Natural killer cell (primary cell): ENCODE measurements around the gene PRPF8. TPM values are rescaled to one million over a fixed set of nuclear protein-coding genes. Genes with fewer than 3 reads are reported as not detected.

Source experiments
- ATAC-seq, 3 donors: fragments of 150-1000 bp in 2 of 3; fragments of 200-7000 bp in 1 of 3; cut with Tn5 transposase; 1 replicate in 1 of 3; 2 replicates in 2 of 3; pipeline ENCODE4 v1.10.0; 2021; ENCODE audit warnings: mild to moderate bottlenecking in 2 of 3, moderate library complexity in 2 of 3
- DNase-seq, 2 donors: peaks; one replicate each; pipeline versions ENCODE4 v3.0.0 to v3.0.0-alpha.2; 2013 to 2021; ENCODE audit warnings: mixed read lengths in 1 of 2
- H3K27ac ChIP-seq: one replicate; pipeline ENCODE4 v1.5.1; 2013; ENCODE audit warnings: mild to moderate bottlenecking, low read length
- H3K27me3 ChIP-seq: one replicate; pipeline ENCODE4 v1.6.1; 2013; ENCODE audit warnings: low read length; ENCODE audit not compliant: control insufficient read depth, insufficient read depth
- H3K36me3 ChIP-seq: one replicate; pipeline ENCODE4 v1.6.1; 2013; ENCODE audit warnings: low read length; ENCODE audit not compliant: control insufficient read depth, insufficient read depth
- H3K4me1 ChIP-seq: one replicate; pipeline ENCODE4 v1.6.1; 2013; ENCODE audit warnings: low read length; ENCODE audit not compliant: control insufficient read depth, insufficient read depth
- H3K4me3 ChIP-seq: one replicate; pipeline ENCODE4 v1.5.1; 2013; ENCODE audit warnings: low read length
- H3K9me3 ChIP-seq: one replicate; pipeline ENCODE4 v1.6.1; 2013; ENCODE audit warnings: low read length; ENCODE audit not compliant: control insufficient read depth, insufficient read depth
- H3K27ac Mint-ChIP-seq, 2 donors: one replicate each; pipeline ENCODE4 v1.8.0; 2022; ENCODE audit warnings: mild to moderate bottlenecking in 2 of 2, mixed read lengths in 2 of 2, moderate library complexity in 1 of 2
- H3K27me3 Mint-ChIP-seq, 2 donors: one replicate each; pipeline ENCODE4 v1.8.0; 2022; ENCODE audit warnings: low read depth in 2 of 2, mixed read lengths in 2 of 2
- H3K36me3 Mint-ChIP-seq: one replicate; pipeline ENCODE4 v1.8.0; 2022; ENCODE audit warnings: mixed read lengths
- H3K4me1 Mint-ChIP-seq, 2 donors: one replicate each; pipeline ENCODE4 v1.8.0; 2022; ENCODE audit warnings: mixed read lengths in 2 of 2
- H3K4me3 Mint-ChIP-seq: one replicate; pipeline ENCODE4 v1.8.0; 2022; ENCODE audit warnings: mild to moderate bottlenecking, moderate library complexity, mixed read lengths
- H3K9me3 Mint-ChIP-seq, 2 donors: one replicate each; pipeline ENCODE4 v1.8.0; 2022; ENCODE audit warnings: mixed read lengths in 2 of 2
- CTCF ChIP-seq: fragments of 200-600 bp; IDR thresholded peaks from one replicate; pipeline ENCODE4 v1.8.0; 2022; ENCODE audit warnings: antibody characterized with exemption
- WGBS: methylation state at CpG from one replicate; pipeline ENCODE4 v1.1.7; 2013; ENCODE audit warnings: missing lambda C conversion rate; ENCODE audit not compliant: insufficient coverage; 5-methylcytosine and 5-hydroxymethylcytosine counted together
- intact Hi-C: fragments of 100-400 bp; cut with micrococcal nuclease; formaldehyde crosslinking; loops from one replicate; pipeline ENCODE4 v1.14.2; 2022
- total RNA-seq, 4 donors: library from RNA; stranded (reverse); fragments of 120-200 nt in 1 of 4; gene quantifications; one replicate each; pipeline versions ENCODE4 v1.2.3 to v1.2.4, GENCODE V29; 2013 to 2022

PRPF8 gene
- total RNA-seq, 3 donors from 2014 or later (not counting 1 experiment from before 2014, with no cell fraction given), result 475 to 508 (median 480) TPM

DNA sequence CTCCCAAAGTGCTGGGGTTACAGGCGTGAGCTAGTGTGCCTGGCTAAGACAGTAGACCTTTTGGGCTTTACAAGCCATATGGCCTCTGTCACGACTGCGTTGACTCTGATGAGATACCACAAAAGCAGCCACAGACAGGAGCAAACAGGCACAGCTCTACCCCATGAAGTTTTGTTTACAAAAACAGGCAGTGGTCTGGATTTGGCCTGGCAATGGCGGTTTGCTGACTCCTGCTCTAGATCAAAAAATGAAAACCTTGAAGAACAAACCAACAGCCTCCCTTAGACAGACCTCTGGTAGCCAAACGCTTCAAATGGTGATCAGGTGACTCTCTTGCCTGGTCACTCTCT is 76.7 kb downstream of the PRPF8 start:
- Mint-ChIP-seq H3K9me3 (no peaks in the 10 kb centered on the region), H3K27me3 (no peaks in the 10 kb centered on the region), H3K27ac (peak overlapping the region; percentile 83 to 91), H3K36me3 (no peaks in the 10 kb centered on the region), H3K4me3 (peak overlapping the region; percentile 60), H3K4me1 (peaks cover 6 to 26% of the 10 kb centered on the region in 2 donors)
- Histone ChIP-seq H3K27ac (peak overlapping the region; percentile 24), H3K36me3 (no peaks in the 10 kb centered on the region), H3K4me3 (no peak overlapping the region), H3K4me1 (peaks cover 33% of the 10 kb centered on the region), H3K27me3 (no peaks in the 10 kb centered on the region), H3K9me3 (no peaks in the 10 kb centered on the region)
- TF ChIP-seq CTCF, result no peak
- DNase-seq, result no peak
- intact Hi-C loops, result loop anchor here (2.0 kb wide), 1 partner anchor 21 kb away; the partner anchor contains the start of gene SLC43A2
- ATAC-seq, result peak in 2 of 3 donors; percentile 14 to 22
- WGBS, result 51% methylated on average over 5 of the region's 5 CpGs

GRCh38 chr17:1606352-1606985 is 78.2 kb downstream of the PRPF8 start:
- H3K36me3 Mint-ChIP-seq, result no peaks in the 10 kb centered on the region
- DNase-seq, result no peak
- peaks cover 6 to 26% of the 10 kb centered on the region in 2 donors for H3K4me1 Mint-ChIP-seq
- H3K27me3 Mint-ChIP-seq, result no peaks in the 10 kb centered on the region
- no peaks in the 10 kb centered on the region for H3K27me3 ChIP-seq
- TF ChIP-seq CTCF, result no peak
- H3K27ac ChIP-seq, result peak overlapping the region; percentile 47
- peak overlapping the region; percentile 83 to 91 for H3K27ac Mint-ChIP-seq
- no peaks in the 10 kb centered on the region for H3K36me3 ChIP-seq
- H3K4me1 ChIP-seq, result peaks cover 27% of the 10 kb centered on the region
- no peak overlapping the region for H3K4me3 ChIP-seq
- no peak for ATAC-seq
- no peak overlapping the region for H3K4me3 Mint-ChIP-seq
- no peaks in the 10 kb centered on the region for H3K9me3 Mint-ChIP-seq
- 88% methylated on average over 26 of the region's 26 CpGs for WGBS
- intact Hi-C loops, result loop anchor here (2.0 kb wide), 1 partner anchor 22 kb away; the partner anchor contains the start of gene SLC43A2
- H3K9me3 ChIP-seq, result no peaks in the 10 kb centered on the region

GRCh38 chr17:1605681-1606351 is 78.9 kb downstream of the PRPF8 start:
- 89% methylated on average over 19 of the region's 19 CpGs for WGBS

More at GRCh38 chr17:1605681-1606351, 78.9 kb downstream of the PRPF8 start:
- intact Hi-C loops, result loop anchor here (2.0 kb wide), 1 partner anchor 23 kb away; the partner anchor contains the start of gene SLC43A2
- no peaks in the 10 kb centered on the region for H3K9me3 ChIP-seq
- no peak overlapping the region for H3K27ac ChIP-seq
- ATAC-seq (no peak), DNase-seq (no peak)
- H3K4me3 Mint-ChIP-seq, result no peak overlapping the region
- H3K27ac Mint-ChIP-seq, result peak overlapping the region in 1 of 2 donors; percentile 63
- no peaks in the 10 kb centered on the region for H3K27me3 ChIP-seq
- H3K36me3 ChIP-seq, result no peaks in the 10 kb centered on the region
- peaks cover 27% of the 10 kb centered on the region for H3K4me1 ChIP-seq
- peaks cover 6 to 26% of the 10 kb centered on the region in 2 donors for H3K4me1 Mint-ChIP-seq
- H3K36me3 Mint-ChIP-seq, result no peaks in the 10 kb centered on the region
- H3K27me3 Mint-ChIP-seq, result no peaks in the 10 kb centered on the region
- no peak for TF ChIP-seq CTCF
- no peak overlapping the region for H3K4me3 ChIP-seq
- H3K9me3 Mint-ChIP-seq, result no peaks in the 10 kb centered on the region
